Measurements from ENCODE around the gene NRTN. TPM values are rescaled to one million over a fixed set of nuclear protein-coding genes. Genes with fewer than 3 reads are reported as not detected.

NRTN gene
- total RNA-seq, 1 donor from 2014 or later: 3.7 TPM

GRCh38 chr19:5801796-5802619 lies 2.9 kb upstream of the NRTN start:
- Histone ChIP-seq H3K27me3 (peaks cover 8% of the 10 kb centered on the region), H3K9me3 (no peaks in the 10 kb centered on the region), H3K27ac (no peak overlapping the region), H3K4me3 (no peak overlapping the region), H3K36me3 (no peaks in the 10 kb centered on the region), H3K4me1 (peaks cover 26% of the 10 kb centered on the region)
- no peak for TF ChIP-seq POLR2AphosphoS5 (IDR thresholded peaks at IDR 0.05; ENCODE audit: insufficient read depth in 1 of 2, low read depth in 1 of 2)
- TF ChIP-seq, protein P1, sequence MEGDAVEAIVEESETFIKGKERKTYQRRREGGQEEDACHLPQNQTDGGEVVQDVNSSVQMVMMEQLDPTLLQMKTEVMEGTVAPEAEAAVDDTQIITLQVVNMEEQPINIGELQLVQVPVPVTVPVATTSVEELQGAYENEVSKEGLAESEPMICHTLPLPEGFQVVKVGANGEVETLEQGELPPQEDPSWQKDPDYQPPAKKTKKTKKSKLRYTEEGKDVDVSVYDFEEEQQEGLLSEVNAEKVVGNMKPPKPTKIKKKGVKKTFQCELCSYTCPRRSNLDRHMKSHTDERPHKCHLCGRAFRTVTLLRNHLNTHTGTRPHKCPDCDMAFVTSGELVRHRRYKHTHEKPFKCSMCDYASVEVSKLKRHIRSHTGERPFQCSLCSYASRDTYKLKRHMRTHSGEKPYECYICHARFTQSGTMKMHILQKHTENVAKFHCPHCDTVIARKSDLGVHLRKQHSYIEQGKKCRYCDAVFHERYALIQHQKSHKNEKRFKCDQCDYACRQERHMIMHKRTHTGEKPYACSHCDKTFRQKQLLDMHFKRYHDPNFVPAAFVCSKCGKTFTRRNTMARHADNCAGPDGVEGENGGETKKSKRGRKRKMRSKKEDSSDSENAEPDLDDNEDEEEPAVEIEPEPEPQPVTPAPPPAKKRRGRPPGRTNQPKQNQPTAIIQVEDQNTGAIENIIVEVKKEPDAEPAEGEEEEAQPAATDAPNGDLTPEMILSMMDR (IDR thresholded peaks at IDR 0.05): no peak
- no peak for TF ChIP-seq POLR2A (IDR thresholded peaks at IDR 0.05)
- intact Hi-C loops (cut with DNase I): no loop called here
- no peak for DNase-seq (ENCODE audit: extremely low spot score in 2 of 2)

GRCh38 chr19:5803441-5803751 lies 1.5 kb upstream of the NRTN start:
- Histone ChIP-seq H3K36me3 (no peaks in the 10 kb centered on the region), H3K27ac (no peak overlapping the region), H3K27me3 (peaks cover 8% of the 10 kb centered on the region), H3K4me3 (peak overlapping the region; percentile 17 to 26), H3K4me1 (peaks cover 26% of the 10 kb centered on the region), H3K9me3 (no peaks in the 10 kb centered on the region)
- DNase-seq (ENCODE audit: extremely low spot score in 2 of 2): no peak
- TF ChIP-seq POLR2A (IDR thresholded peaks at IDR 0.05) (no peak), POLR2AphosphoS5 (IDR thresholded peaks at IDR 0.05; ENCODE audit: insufficient read depth in 1 of 2, low read depth in 1 of 2) (no peak)
- TF ChIP-seq, protein P1 (IDR thresholded peaks at IDR 0.05): no peak
- intact Hi-C loops (cut with DNase I): no loop called here

- H3K27ac ChIP-seq: peak overlapping the region; percentile 28
- intact Hi-C loops (cut with DNase I): no loop called here
Measured at GRCh38 chr19:5803752-5804515, 933 bp upstream of the NRTN start.

DNA sequence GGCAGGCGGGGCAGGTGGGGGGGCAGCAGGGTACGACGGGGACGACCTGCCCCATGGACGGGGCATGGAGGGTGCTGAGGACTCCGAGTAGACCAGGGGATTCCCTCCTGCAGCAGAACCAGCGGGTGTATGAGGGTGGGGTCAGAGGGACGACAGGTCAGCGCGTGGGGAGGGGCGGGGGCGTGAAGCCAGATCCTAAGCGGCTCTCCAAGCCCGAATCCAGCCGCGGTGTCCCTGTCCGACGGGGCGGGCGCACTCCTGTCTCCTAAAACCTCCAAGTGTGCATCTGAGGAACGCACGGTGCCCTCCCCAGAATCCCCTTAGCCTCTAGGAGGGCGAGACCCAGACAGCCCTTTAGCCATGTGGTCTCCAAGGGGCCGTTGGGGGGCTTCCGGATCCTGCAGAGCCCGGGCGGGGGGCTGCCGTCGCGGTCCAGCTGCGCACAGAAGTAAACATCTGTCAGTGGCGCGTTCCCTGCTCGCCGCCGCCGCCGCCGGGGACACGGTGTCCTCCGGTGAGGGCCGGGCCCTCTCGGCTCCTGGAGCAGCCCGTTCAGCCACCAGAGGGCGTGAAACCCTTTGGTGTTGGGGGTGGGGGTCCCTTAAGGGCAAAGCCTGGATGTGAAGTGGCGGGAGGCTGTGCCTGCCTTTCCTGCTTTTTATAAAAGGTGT lies 730 bp downstream of the NRTN start:
- DNase-seq (ENCODE audit: extremely low spot score in 2 of 2): no peak
- intact Hi-C loops (cut with DNase I): loop anchor here (5.0 kb wide), 1 partner anchor 87 kb away; no protein-coding TSS in a partner anchor
- Histone ChIP-seq H3K9me3 (no peaks in the 10 kb centered on the region), H3K27ac (peak overlapping the region; percentile 56), H3K36me3 (no peaks in the 10 kb centered on the region), H3K4me3 (peak overlapping the region; percentile 30 to 37), H3K4me1 (peaks cover 26% of the 10 kb centered on the region), H3K27me3 (peaks cover 8% of the 10 kb centered on the region)
- peak in 1 of 2 donors; percentile 21 for TF ChIP-seq POLR2AphosphoS5 (IDR thresholded peaks at IDR 0.05; ENCODE audit: insufficient read depth in 1 of 2, low read depth in 1 of 2)
- no peak for TF ChIP-seq POLR2A (IDR thresholded peaks at IDR 0.05)
- TF ChIP-seq, protein P1 (IDR thresholded peaks at IDR 0.05): peak in 1 of 3 experiments; percentile 47

More at GRCh38 chr19:5803752-5804515, 933 bp upstream of the NRTN start:
- Histone ChIP-seq H3K4me3 (peak overlapping the region; percentile 17 to 26), H3K36me3 (no peaks in the 10 kb centered on the region), H3K4me1 (peaks cover 26% of the 10 kb centered on the region), H3K27me3 (peaks cover 8% of the 10 kb centered on the region), H3K9me3 (no peaks in the 10 kb centered on the region)
- TF ChIP-seq, protein P1 (IDR thresholded peaks at IDR 0.05): peak; percentile 49 to 78 (median 54)
- no peak for TF ChIP-seq POLR2A (IDR thresholded peaks at IDR 0.05)
- peak; percentile 27 to 54 for TF ChIP-seq POLR2AphosphoS5 (IDR thresholded peaks at IDR 0.05; ENCODE audit: insufficient read depth in 1 of 2, low read depth in 1 of 2)
- no peak for DNase-seq (ENCODE audit: extremely low spot score in 2 of 2)

All from vagina (tissue), 2 donors.